Mucosa of gallbladder (tissue), 1 donor: ENCODE measurements around the gene ZG16. TPM values are rescaled to one million over a fixed set of nuclear protein-coding genes. Genes with fewer than 3 reads are reported as not detected.

Experiments used
- DNase-seq: peaks from one replicate; pipeline ENCODE4 v3.0.0-alpha.2; 2020; ENCODE audit warnings: low spot score
- total RNA-seq: library from RNA; stranded (reverse); gene quantifications from one replicate; pipeline ENCODE4 v1.2.1, GENCODE V29; 2021
- donor health status: DM: no; HTN: no; CAD: no.

Gene ZG16
- total RNA-seq, 1 donor from 2014 or later: not detected

DNA sequence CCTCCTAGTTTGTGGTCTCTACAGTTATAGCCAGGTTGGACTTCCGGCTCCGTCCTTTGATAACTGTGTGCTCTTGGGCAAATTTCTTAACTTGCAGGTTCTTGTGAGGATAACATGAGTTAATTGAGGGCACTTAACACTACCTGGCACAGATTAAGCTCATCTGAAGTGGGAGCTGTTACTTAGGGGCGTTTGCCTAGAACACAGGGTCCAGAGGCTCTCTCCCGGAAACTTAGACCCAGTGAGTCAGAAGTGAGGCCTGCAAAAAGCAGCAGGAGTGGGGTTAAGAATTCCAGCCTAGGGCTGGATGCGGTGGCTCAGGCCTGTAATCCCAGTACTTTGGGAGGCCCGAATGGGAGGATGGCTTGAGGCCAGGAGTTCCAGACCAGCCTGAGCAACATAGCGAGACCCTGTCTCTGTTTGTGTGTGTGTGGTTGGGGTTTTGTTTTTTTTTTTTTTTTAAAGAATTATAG lies 43.6 kb downstream of the ZG16 start:
- no peak for DNase-seq

DNA sequence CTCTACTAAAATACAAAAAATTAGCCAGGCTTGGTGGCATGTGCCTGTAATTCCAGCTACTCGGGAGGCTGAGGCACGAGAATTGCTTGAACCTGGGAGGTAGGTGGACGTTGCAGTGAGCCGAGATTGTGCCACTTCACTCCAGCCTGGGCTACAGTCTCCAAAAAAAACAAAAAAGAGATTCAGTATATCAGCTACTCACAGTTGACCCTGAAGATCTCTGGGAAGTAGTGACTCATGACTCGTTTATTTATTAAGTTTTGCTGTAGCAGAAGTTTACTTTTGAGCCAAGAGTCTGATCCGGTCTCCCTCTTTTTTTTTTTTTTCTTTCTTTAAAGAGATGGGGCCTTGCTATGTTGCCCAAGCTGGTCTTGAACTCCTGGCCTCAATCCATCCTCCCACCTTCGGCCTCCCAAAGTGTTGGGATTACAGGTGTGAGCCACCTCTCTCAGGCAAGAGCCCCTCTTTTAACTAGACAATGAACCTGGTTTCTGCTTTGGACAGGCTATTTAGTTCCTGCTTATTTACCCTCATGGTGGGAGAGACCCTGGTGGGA lies 46.6 kb downstream of the ZG16 start:
- DNase-seq: no peak

DNA sequence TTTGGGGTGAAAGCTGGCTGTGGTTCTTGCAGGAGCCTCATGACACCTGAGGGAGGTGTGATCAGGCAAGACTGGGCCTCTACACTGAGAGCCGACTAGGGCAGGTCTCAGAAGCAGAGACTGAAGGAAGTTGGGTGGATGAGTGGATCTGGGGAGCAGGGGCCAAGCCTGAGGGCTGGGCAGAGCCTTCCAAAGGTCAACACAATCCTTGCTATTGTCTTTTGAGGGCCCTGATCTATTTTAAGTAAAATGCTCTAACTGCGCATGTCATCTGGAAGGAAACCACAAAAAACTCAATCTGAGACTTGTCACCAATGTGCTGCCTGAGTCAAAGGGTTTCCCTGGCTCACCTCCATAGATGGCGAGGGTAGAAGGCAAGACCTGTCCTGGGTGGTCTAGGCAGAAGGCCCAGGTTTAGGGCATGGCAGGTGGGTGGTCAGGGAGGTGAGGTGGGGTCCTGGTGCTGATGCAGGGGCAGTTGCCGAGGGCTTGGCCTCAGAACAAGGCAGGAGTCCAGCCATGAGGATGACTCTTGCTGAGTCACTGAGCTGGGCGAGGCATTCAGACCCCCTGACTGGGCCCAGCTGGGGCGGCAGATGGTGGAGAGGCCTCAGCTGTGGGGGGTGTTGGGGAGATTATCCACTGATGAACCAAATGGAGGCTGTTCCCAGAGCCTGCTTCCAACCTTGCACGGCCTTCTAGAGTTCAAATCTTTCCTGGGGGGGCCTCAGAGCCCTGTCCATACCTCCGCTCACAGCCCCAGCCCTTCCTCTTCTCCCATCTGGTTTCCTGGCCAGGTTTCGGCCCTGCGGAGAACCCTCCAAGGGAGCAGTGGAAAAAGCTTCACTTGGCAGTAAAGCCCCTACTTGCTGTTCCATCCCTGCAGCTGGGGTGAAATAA lies 47.3 kb downstream of the ZG16 start:
- no peak for DNase-seq

DNA sequence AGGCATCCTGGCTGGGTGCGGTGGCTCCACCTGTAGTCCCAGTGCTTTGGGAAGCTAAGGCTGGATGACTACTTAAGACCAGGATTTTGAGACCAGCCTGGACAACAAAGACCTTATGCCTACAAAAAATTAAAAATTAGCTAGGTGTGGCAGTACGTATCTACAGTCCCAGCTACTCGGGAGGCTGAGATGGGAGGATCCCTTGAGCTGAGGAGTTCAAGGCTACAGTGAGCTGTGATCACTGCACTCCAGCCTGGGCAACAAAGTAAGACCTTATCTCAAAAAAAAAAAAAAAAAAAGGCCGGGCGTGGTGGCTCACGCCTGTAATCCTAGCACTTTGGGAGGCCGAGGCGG lies 48.3 kb downstream of the ZG16 start:
- no peak for DNase-seq

DNA sequence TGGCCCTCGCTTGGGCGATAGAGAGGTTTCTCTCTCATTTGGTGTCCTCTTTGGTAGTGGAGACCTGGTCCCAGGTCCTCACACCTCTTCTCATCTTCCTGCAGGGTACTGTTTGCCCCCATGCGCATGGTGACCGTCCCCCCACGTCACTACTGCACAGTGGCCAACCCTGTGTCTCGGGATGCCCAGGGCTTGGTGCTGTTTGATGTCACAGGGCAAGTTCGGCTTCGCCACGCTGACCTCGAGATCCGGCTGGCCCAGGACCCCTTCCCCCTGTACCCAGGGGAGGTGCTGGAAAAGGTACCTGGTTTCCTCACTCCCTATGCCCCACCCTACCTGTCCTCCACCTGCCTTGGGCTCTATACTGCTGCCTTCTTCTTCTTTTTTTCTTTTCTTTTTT lies 52.7 kb downstream of the ZG16 start:
- DNase-seq: no peak

DNA sequence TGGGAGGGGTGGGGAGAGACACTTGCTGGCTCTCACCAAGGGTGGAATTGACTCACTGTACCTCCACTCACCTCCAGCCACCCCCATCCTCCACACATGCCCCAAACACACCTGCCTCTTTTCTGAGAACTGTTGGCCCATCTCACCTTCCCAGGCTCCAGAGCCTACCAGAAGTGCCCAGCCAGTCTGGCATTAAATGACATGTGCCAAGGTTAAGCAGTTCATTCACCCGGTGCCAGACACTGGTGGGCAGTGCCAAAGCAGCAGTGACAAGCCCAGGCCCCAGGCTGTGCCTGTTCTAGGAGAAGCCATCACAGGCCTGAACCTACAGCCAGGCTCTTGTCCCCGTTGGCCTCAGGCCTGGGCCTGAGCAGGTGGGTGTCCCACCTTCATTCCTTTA lies 53.4 kb downstream of the ZG16 start:
- DNase-seq: no peak

Other genes with a start within 250 kb of the ZG16 start
- gene SPN, start 115.0 kb upstream of the ZG16 start, total RNA-seq: 9.0 TPM
- 17.2 TPM for gene QPRT, start 99.1 kb upstream of the ZG16 start, total RNA-seq
- 3.0 TPM for gene C16orf54, start 32.3 kb upstream of the ZG16 start, total RNA-seq
- gene KIF22, start 12.5 kb downstream of the ZG16 start, total RNA-seq: 21.6 TPM
- 192 TPM for gene MAZ, start 28.3 kb downstream of the ZG16 start, total RNA-seq
- gene PRRT2, start 33.9 kb downstream of the ZG16 start, total RNA-seq: 20.8 TPM
- gene PAGR1, start 37.9 kb downstream of the ZG16 start, total RNA-seq: 38.9 TPM
- gene MVP, start 42.2 kb downstream of the ZG16 start, total RNA-seq: 253 TPM
- 110 TPM for gene CDIPT, start 85.0 kb downstream of the ZG16 start, total RNA-seq
- 113 TPM for gene SEZ6L2, start 121.3 kb downstream of the ZG16 start, total RNA-seq
- gene ASPHD1, start 122.2 kb downstream of the ZG16 start, total RNA-seq: 94.5 TPM
- 28.4 TPM for gene KCTD13, start 148.0 kb downstream of the ZG16 start, total RNA-seq
- 167 TPM for gene TMEM219, start 183.8 kb downstream of the ZG16 start, total RNA-seq
- 67.3 TPM for gene TAOK2, start 195.6 kb downstream of the ZG16 start, total RNA-seq
- gene HIRIP3, start 217.4 kb downstream of the ZG16 start, total RNA-seq: 16.3 TPM
- 88.4 TPM for gene INO80E, start 218.0 kb downstream of the ZG16 start, total RNA-seq
- gene DOC2A, start 232.8 kb downstream of the ZG16 start, total RNA-seq: 18.8 TPM
- gene C16orf92, start 244.9 kb downstream of the ZG16 start, total RNA-seq: not detected